Effector memory CD4-positive, alpha-beta T cell (primary cell): Measurements from ENCODE around the gene ANKRD55.

Experiments
- DNase-seq, 3 donors: peaks; one replicate each; pipeline ENCODE4 v3.0.0-alpha.2; 2020
- H3K27ac ChIP-seq: 2 replicates; pipeline ENCODE4 v1.7.0; 2013; ENCODE audit warnings: mild to moderate bottlenecking, low read length, moderate library complexity; ENCODE audit not compliant: insufficient read depth, poor library complexity, severe bottlenecking
- H3K27me3 ChIP-seq: replicated peaks from 2 replicates; pipeline ENCODE4 v1.7.0; 2013; ENCODE audit warnings: mild to moderate bottlenecking, low read length; ENCODE audit not compliant: insufficient read depth, control insufficient read depth, poor library complexity, severe bottlenecking
- H3K36me3 ChIP-seq: 2 replicates; pipeline ENCODE4 v1.7.0; 2013; ENCODE audit warnings: mild to moderate bottlenecking, low read length, moderate library complexity; ENCODE audit not compliant: control insufficient read depth, insufficient read depth
- H3K4me1 ChIP-seq: 2 replicates; pipeline ENCODE4 v1.7.0; 2013; ENCODE audit warnings: low read length, mild to moderate bottlenecking; ENCODE audit not compliant: control insufficient read depth, insufficient read depth, poor library complexity, severe bottlenecking
- H3K4me3 ChIP-seq: 2 replicates; pipeline ENCODE4 v1.7.0; 2013; ENCODE audit warnings: low read length, low read depth, mild to moderate bottlenecking; ENCODE audit not compliant: insufficient read depth, poor library complexity, severe bottlenecking
- H3K9me3 ChIP-seq: 2 replicates; pipeline ENCODE4 v1.7.0; 2013; ENCODE audit warnings: mild to moderate bottlenecking, low read length, moderate library complexity; ENCODE audit not compliant: control insufficient read depth

Gene ANKRD55

GRCh38 chr5:56077796-56078233 is 155.3 kb downstream of the ANKRD55 start:
- no peak overlapping the region for H3K4me3 ChIP-seq
- H3K4me1 ChIP-seq = peaks cover 15% of the 10 kb centered on the region
- H3K27me3 ChIP-seq = no peaks in the 10 kb centered on the region
- H3K9me3 ChIP-seq = no peaks in the 10 kb centered on the region
- no peaks in the 10 kb centered on the region for H3K36me3 ChIP-seq
- no peak for DNase-seq
- no peak overlapping the region for H3K27ac ChIP-seq

GRCh38 chr5:56076486-56076885 is 156.6 kb downstream of the ANKRD55 start:
- Histone ChIP-seq H3K9me3 (no peaks in the 10 kb centered on the region), H3K27ac (no peak overlapping the region), H3K4me3 (no peak overlapping the region), H3K36me3 (no peaks in the 10 kb centered on the region), H3K27me3 (no peaks in the 10 kb centered on the region), H3K4me1 (peaks cover 16% of the 10 kb centered on the region)
- no peak for DNase-seq

GRCh38 chr5:56075361-56075760 is 157.8 kb downstream of the ANKRD55 start:
- DNase-seq = no peak
- H3K4me1 ChIP-seq = peaks cover 17% of the 10 kb centered on the region
- H3K9me3 ChIP-seq = no peaks in the 10 kb centered on the region
- H3K4me3 ChIP-seq = no peak overlapping the region
- no peaks in the 10 kb centered on the region for H3K27me3 ChIP-seq
- H3K36me3 ChIP-seq = no peaks in the 10 kb centered on the region
- no peak overlapping the region for H3K27ac ChIP-seq

GRCh38 chr5:56072863-56073766 is 160.0 kb downstream of the ANKRD55 start:
- Histone ChIP-seq H3K27me3 (no peaks in the 10 kb centered on the region), H3K9me3 (no peaks in the 10 kb centered on the region), H3K4me1 (peaks cover 20% of the 10 kb centered on the region), H3K4me3 (no peak overlapping the region), H3K27ac (no peak overlapping the region), H3K36me3 (no peaks in the 10 kb centered on the region)
- no peak for DNase-seq

GRCh38 chr5:56071470-56071869 is 161.7 kb downstream of the ANKRD55 start:
- H3K9me3 ChIP-seq = no peaks in the 10 kb centered on the region
- H3K27ac ChIP-seq = peak overlapping the region; percentile 62
- H3K27me3 ChIP-seq = no peaks in the 10 kb centered on the region
- no peaks in the 10 kb centered on the region for H3K36me3 ChIP-seq
- H3K4me3 ChIP-seq = no peak overlapping the region
- DNase-seq = no peak
- peaks cover 20% of the 10 kb centered on the region for H3K4me1 ChIP-seq

GRCh38 chr5:56070851-56071465 is 162.2 kb downstream of the ANKRD55 start:
- peaks cover 20% of the 10 kb centered on the region for H3K4me1 ChIP-seq
- DNase-seq = no peak
- no peaks in the 10 kb centered on the region for H3K9me3 ChIP-seq
- no peaks in the 10 kb centered on the region for H3K27me3 ChIP-seq
- H3K36me3 ChIP-seq = no peaks in the 10 kb centered on the region
- peak overlapping the region; percentile 62 for H3K27ac ChIP-seq
- H3K4me3 ChIP-seq = no peak overlapping the region

- H3K27me3 ChIP-seq = no peaks in the 10 kb centered on the region
- H3K27ac ChIP-seq = no peak overlapping the region
- H3K4me1 ChIP-seq = peaks cover 20% of the 10 kb centered on the region
- DNase-seq = no peak
- H3K36me3 ChIP-seq = no peaks in the 10 kb centered on the region
- no peaks in the 10 kb centered on the region for H3K9me3 ChIP-seq
- no peak overlapping the region for H3K4me3 ChIP-seq
Measured at GRCh38 chr5:56069652-56070226, 163.4 kb downstream of the ANKRD55 start.

- Histone ChIP-seq H3K4me3 (no peak overlapping the region), H3K36me3 (no peaks in the 10 kb centered on the region), H3K27ac (no peak overlapping the region), H3K4me1 (peaks cover 16% of the 10 kb centered on the region), H3K9me3 (no peaks in the 10 kb centered on the region), H3K27me3 (no peaks in the 10 kb centered on the region)
- no peak for DNase-seq
Measured at GRCh38 chr5:56066931-56067450, 166.1 kb downstream of the ANKRD55 start.

- H3K4me3 ChIP-seq = no peak overlapping the region
- H3K4me1 ChIP-seq = peaks cover 4% of the 10 kb centered on the region
- no peaks in the 10 kb centered on the region for H3K36me3 ChIP-seq
- no peaks in the 10 kb centered on the region for H3K9me3 ChIP-seq
- H3K27ac ChIP-seq = no peak overlapping the region
- no peak for DNase-seq
- no peaks in the 10 kb centered on the region for H3K27me3 ChIP-seq
Measured at GRCh38 chr5:56064984-56065383, 168.1 kb downstream of the ANKRD55 start.
